PC-9 (cell line): ENCODE measurements around the gene NELFB. TPM values are rescaled to one million over a fixed set of nuclear protein-coding genes. Genes with fewer than 3 reads are reported as not detected.

Experiments used
- BruUV-seq: library from RNA; stranded (reverse); fragments of 400-500 nt; replicated peaks from 2 replicates; lab custom pipeline; 2021; lab: Mats Ljungman, UMichigan
- CTCF ChIA-PET: fragments of 300-600 bp; sonication (Branson Sonifier 250); formaldehyde crosslinking; loops from one replicate; lab custom pipeline; 2022; ENCODE audit warnings: antibody characterized with exemption; lab: Charles Lee
- POLR2A ChIA-PET: fragments of 300-600 bp; sonication (Branson Sonifier 250); formaldehyde crosslinking; loops from one replicate; lab custom pipeline; 2022; ENCODE audit warnings: antibody characterized with exemption; ENCODE audit not compliant: unreplicated experiment; lab: Charles Lee
- DNase-seq, 2 experiments: peaks; one replicate each; pipeline versions ENCODE4 v3.0.0 to v3.0.0-alpha.2; 2015 to 2022; ENCODE audit warnings: mixed read lengths in 1 of 2
- H2AFZ ChIP-seq: fragments of 200-600 bp; sonication (generic); 2 replicates; pipeline ENCODE4 v1.8.1; 2017; ENCODE audit warnings: antibody characterized with exemption
- H3F3A ChIP-seq: fragments of 200-600 bp; sonication (generic); 2 replicates; pipeline ENCODE4 v1.8.1; 2017; ENCODE audit warnings: antibody characterized with exemption, mild to moderate bottlenecking, low read depth; ENCODE audit not compliant: insufficient read depth
- H3K27ac ChIP-seq: fragments of 200-600 bp; sonication (generic); 2 replicates; pipeline ENCODE4 v1.6.1; 2016; ENCODE audit warnings: mixed run types
- H3K27me3 ChIP-seq: fragments of 200-600 bp; sonication (generic); 2 replicates; pipeline ENCODE4 v1.6.1; 2016; ENCODE audit warnings: low read depth, mixed run types; ENCODE audit not compliant: insufficient read depth
- H3K36me3 ChIP-seq: fragments of 200-600 bp; sonication (generic); 2 replicates; pipeline ENCODE4 v1.6.1; 2016; ENCODE audit warnings: low read depth, mixed run types
- H3K4me1 ChIP-seq: fragments of 200-600 bp; sonication (generic); replicated peaks from 2 replicates; pipeline ENCODE4 v1.6.1; 2016; ENCODE audit warnings: mixed run types; ENCODE audit not compliant: insufficient read depth
- H3K4me2 ChIP-seq: fragments of 200-600 bp; sonication (generic); 2 replicates; pipeline ENCODE4 v1.6.1; 2017; ENCODE audit warnings: mixed run types
- H3K4me3 ChIP-seq: fragments of 200-600 bp; sonication (generic); 2 replicates; pipeline ENCODE4 v1.6.1; 2016; ENCODE audit warnings: mixed run types
- H3K79me2 ChIP-seq: fragments of 200-600 bp; sonication (generic); 2 replicates; pipeline ENCODE4 v1.6.1; 2017; ENCODE audit warnings: low read depth, mixed run types
- H3K9me2 ChIP-seq: fragments of 200-600 bp; sonication (generic); 2 replicates; pipeline ENCODE4 v1.8.1; 2017; ENCODE audit warnings: mild to moderate bottlenecking; ENCODE audit not compliant: insufficient read depth
- H3K9me3 ChIP-seq: fragments of 200-600 bp; sonication (generic); 2 replicates; pipeline ENCODE4 v1.8.1; 2016; ENCODE audit warnings: low read depth; ENCODE audit not compliant: insufficient read depth
- H4K20me1 ChIP-seq: fragments of 200-600 bp; sonication (generic); 2 replicates; pipeline ENCODE4 v1.8.1; 2017; ENCODE audit not compliant: insufficient read depth
- CTCF ChIP-seq: fragments of 200-600 bp; sonication (generic); conservative IDR thresholded peaks from 2 replicates; pipeline ENCODE4 v1.6.1; 2017; ENCODE audit warnings: mixed run types, antibody characterized with exemption, mild to moderate bottlenecking, moderate library complexity
- EZH2 ChIP-seq: fragments of 200-600 bp; sonication (generic); IDR thresholded peaks from 2 replicates; pipeline ENCODE4 v1.8.0; 2017; ENCODE audit warnings: antibody characterized with exemption, low read depth
- intact Hi-C: fragments of 100-400 bp; cut with micrococcal nuclease; formaldehyde crosslinking; loops from one replicate; pipeline ENCODE4 v1.10.0; 2022; ENCODE audit not compliant: unreplicated experiment
- total RNA-seq: library from RNA; stranded (reverse); gene quantifications from 2 replicates; pipeline ENCODE4 v1.2.3, GENCODE V29; 2021

The NELFB gene
- total RNA-seq, 1 experiment from 2014 or later, result 94.2 TPM

GRCh38 chr9:137273611-137274320, 18.6 kb downstream of the NELFB start:
- Histone ChIP-seq H3K9me2 (no peaks in the 10 kb centered on the region), H2AFZ (no peak overlapping the region), H3F3A (peaks cover 24% of the 10 kb centered on the region), H3K27ac (no peak overlapping the region), H3K4me3 (no peak overlapping the region), H3K79me2 (peaks cover 10% of the 10 kb centered on the region; the same call in 1 of the 2 replicates), H3K36me3 (no peaks in the 10 kb centered on the region), H4K20me1 (peaks cover 12% of the 10 kb centered on the region; the same call in 1 of the 2 replicates), H3K27me3 (no peaks in the 10 kb centered on the region), H3K4me2 (no peak overlapping the region), H3K4me1 (peaks cover 13% of the 10 kb centered on the region), H3K9me3 (no peaks in the 10 kb centered on the region)
- intact Hi-C loops, result no loop called here
- no TSS peak for BruUV-seq
- TF ChIP-seq CTCF (no peak), EZH2 (no peak)
- ChIA-PET POLR2A (no interaction called here), CTCF (no interaction called here)
- no peak for DNase-seq

- H3K9me3 ChIP-seq, result no peaks in the 10 kb centered on the region
- no peak overlapping the region for H3K4me3 ChIP-seq
- H4K20me1 ChIP-seq, result peaks cover 6% of the 10 kb centered on the region; the same call in 1 of the 2 replicates
- CTCF ChIA-PET, result no interaction called here
- H2AFZ ChIP-seq, result no peak overlapping the region
- POLR2A ChIA-PET, result interaction anchor here (0.6 kb wide), 1 partner anchor 21 kb away, joined by 3 read pairs; no protein-coding TSS in a partner anchor
- no peaks in the 10 kb centered on the region for H3K27me3 ChIP-seq
- H3K9me2 ChIP-seq, result no peaks in the 10 kb centered on the region
- BruUV-seq, result no TSS peak
- intact Hi-C loops, result no loop called here
- H3K36me3 ChIP-seq, result no peaks in the 10 kb centered on the region
- H3F3A ChIP-seq, result peaks cover 24% of the 10 kb centered on the region
- TF ChIP-seq CTCF (no peak), EZH2 (no peak)
- peaks cover 24% of the 10 kb centered on the region; the same call in 1 of the 2 replicates for H3K79me2 ChIP-seq
- H3K4me2 ChIP-seq, result no peak overlapping the region
- peaks cover 16% of the 10 kb centered on the region for H3K4me1 ChIP-seq
- no peak overlapping the region for H3K27ac ChIP-seq
- DNase-seq, result no peak
These were observed 20.1 kb downstream of the NELFB start for GRCh38 chr9:137275203-137275587.

GRCh38 chr9:137275588-137276472, 20.7 kb downstream of the NELFB start:
- TF ChIP-seq EZH2 (no peak), CTCF (no peak)
- no TSS peak for BruUV-seq
- no peak overlapping the region for H3K27ac ChIP-seq
- no peaks in the 10 kb centered on the region for H3K9me2 ChIP-seq
- no peak overlapping the region for H3K4me3 ChIP-seq
- intact Hi-C loops, result loop anchor here (2.0 kb wide), 2 partner anchors 35 to 49 kb away; partner anchors contain the start of genes RNF224 and TUBB4B
- H3K4me2 ChIP-seq, result no peak overlapping the region
- no peaks in the 10 kb centered on the region for H3K36me3 ChIP-seq
- no peaks in the 10 kb centered on the region for H3K27me3 ChIP-seq
- ChIA-PET CTCF (interaction anchor here (0.6 kb wide), 1 partner anchor 125 kb away, joined by 10 read pairs; no protein-coding TSS in a partner anchor), POLR2A (no interaction called here)
- no peak overlapping the region for H2AFZ ChIP-seq
- no peak for DNase-seq
- peaks cover 24% of the 10 kb centered on the region for H3F3A ChIP-seq
- H4K20me1 ChIP-seq, result peaks cover 6% of the 10 kb centered on the region; the same call in 1 of the 2 replicates
- H3K79me2 ChIP-seq, result peaks cover 26% of the 10 kb centered on the region; the same call in 1 of the 2 replicates
- no peaks in the 10 kb centered on the region for H3K9me3 ChIP-seq
- peaks cover 16% of the 10 kb centered on the region for H3K4me1 ChIP-seq
